HG02571 (cell line): Measurements from ENCODE around the gene FUBP3.

ENCODE experiments used
- ATAC-seq: cut with Tn5 transposase; IDR thresholded peaks from one replicate; pipeline ENCODE4 v1.9.1; 2021; ENCODE audit warnings: mild to moderate bottlenecking, moderate library complexity; ENCODE audit not compliant: unreplicated experiment

FUBP3 gene

GRCh38 chr9:130606887-130607600, 27.7 kb downstream of the FUBP3 start:
- no peak for ATAC-seq

DNA sequence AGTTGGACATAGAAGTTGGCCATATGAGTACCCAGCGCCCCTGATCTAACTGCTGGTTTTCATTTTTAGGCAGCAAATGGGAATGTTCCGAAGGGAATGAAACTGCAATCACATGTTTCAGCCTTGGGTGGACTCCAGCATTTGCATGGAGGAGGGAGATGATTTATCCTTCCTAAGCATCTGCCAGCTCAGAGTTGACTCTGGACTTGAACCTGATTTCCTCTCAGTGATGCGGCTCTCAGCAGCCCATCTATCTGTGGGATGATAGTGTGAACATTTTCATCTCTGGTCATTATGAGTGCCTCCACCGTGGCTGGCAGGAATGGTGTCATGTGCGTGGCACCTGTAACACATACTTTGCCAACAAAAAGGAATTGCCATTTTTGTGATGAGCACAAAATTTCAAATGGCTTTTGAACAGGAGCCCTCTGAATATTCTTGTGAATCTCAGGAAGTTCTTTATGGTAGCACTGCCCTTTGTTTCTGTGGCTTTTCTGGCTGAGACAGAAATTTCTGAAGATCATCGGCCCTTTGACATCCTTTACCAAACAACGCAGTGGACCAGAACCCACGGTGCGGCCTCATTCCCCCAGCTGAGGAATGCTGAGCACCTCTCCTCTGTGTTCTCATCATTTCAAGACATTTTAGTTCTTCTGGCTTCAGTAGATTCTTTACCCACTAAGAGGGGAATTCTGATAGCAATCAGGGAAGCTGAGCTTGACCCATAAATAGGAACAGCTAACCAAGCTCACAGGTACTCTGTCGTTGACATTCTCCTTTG, 28.5 kb downstream of the FUBP3 start:
- no peak for ATAC-seq

GRCh38 chr9:130608554-130609134, 29.3 kb downstream of the FUBP3 start:
- no peak for ATAC-seq

DNA sequence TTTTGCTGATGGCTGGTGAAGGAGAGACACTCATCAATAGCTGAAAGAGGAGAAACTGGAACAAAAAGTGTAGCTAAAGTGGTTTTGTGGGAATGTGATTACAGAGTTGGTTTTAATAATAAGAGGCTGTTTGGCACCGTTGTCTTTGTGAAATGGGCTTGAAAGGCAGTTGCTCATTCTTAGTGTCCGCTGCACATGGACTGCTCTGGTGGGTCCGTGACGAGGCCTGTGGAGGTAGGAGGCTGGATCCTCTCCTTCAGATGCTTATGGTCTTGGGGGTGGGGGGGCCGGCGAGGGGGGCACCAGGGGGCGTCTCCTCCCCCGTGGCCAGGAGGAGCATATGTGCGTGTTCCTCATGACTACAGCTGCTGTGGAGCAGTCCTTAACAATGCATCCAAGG, 29.8 kb downstream of the FUBP3 start:
- ATAC-seq = no peak

- no peak for ATAC-seq
Observed at GRCh38 chr9:130610862-130611707, 31.7 kb downstream of the FUBP3 start.

DNA sequence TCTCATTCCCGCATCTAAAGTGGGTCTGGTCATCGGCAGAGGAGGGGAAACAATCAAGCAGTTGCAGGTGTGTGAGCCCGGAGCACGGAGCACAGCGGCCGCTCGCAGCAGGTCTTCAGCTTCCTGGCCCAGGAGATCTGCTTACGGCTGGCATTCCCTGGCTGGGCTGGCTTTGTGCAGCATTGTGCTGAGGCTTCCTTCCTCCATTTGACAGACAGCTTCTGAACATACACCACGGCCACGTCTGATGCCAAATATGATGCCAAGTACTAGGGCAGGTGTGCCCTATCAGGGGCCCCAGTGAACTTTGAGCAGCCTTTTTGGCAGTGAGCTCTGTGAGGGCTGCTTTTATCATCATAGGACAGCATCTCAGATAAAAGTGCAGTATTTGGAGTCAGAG, 37.1 kb downstream of the FUBP3 start:
- no peak for ATAC-seq

DNA sequence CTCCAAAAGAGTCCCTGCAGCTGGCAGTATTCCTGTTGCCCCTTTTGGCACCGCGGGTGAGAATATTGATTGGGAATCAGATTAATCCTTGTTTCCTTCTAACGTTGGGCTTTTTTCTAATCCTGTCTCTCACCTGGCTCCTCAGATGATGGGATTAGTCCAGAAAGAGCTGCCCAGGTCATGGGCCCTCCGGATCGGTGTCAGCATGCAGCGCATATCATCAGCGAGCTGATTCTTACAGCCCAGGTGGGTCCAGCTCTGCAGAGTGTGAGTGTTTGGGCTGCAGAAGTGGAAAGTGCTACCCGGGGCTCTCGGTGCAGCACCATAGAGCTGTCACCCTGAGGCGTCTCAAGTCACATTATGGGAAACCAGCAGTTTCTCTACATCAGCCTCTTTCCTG, 44.1 kb downstream of the FUBP3 start:
- ATAC-seq = no peak

- ATAC-seq = no peak
Observed at GRCh38 chr9:130624154-130624553, 44.8 kb downstream of the FUBP3 start.

- no peak for ATAC-seq
Observed at GRCh38 chr9:130626249-130626996, 47.0 kb downstream of the FUBP3 start.

- no peak for ATAC-seq
Observed at GRCh38 chr9:130627051-130627450, 47.7 kb downstream of the FUBP3 start.

GRCh38 chr9:130627896-130628792, 48.8 kb downstream of the FUBP3 start:
- ATAC-seq = no peak

DNA sequence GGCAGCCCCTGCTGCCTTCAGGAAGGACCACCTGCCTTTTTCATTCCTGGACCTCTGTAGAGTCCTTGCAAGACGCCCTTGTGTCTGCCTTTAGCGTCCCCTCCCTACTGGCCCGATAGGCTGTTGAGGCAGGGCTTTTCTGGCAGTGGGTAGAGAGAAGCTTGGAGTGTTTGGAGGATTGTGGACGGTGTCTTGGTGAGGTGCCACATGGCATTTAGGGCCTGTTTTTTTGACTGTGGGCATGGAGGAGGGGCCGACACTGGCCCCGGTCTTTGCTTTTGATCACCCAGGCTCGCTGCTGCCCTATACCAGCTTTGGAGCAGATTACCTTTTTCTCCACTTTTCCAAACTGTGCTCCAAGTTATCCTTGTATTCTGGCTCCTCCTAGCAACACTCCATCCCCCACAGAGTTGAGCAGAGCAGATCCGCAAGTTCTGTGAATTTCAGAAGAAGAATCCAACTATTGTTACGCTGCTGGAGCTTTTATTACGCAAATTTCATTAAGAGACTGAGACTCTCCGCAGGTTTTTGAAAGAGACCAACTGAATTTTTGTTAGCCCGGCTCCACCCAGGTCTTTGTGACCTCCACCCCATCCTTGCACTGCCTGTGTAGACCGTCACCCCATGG, 50.2 kb downstream of the FUBP3 start:
- no peak for ATAC-seq

- no peak for ATAC-seq
Observed at GRCh38 chr9:130630071-130630450, 50.7 kb downstream of the FUBP3 start.

GRCh38 chr9:130630506-130631330, 51.3 kb downstream of the FUBP3 start:
- ATAC-seq = no peak

DNA sequence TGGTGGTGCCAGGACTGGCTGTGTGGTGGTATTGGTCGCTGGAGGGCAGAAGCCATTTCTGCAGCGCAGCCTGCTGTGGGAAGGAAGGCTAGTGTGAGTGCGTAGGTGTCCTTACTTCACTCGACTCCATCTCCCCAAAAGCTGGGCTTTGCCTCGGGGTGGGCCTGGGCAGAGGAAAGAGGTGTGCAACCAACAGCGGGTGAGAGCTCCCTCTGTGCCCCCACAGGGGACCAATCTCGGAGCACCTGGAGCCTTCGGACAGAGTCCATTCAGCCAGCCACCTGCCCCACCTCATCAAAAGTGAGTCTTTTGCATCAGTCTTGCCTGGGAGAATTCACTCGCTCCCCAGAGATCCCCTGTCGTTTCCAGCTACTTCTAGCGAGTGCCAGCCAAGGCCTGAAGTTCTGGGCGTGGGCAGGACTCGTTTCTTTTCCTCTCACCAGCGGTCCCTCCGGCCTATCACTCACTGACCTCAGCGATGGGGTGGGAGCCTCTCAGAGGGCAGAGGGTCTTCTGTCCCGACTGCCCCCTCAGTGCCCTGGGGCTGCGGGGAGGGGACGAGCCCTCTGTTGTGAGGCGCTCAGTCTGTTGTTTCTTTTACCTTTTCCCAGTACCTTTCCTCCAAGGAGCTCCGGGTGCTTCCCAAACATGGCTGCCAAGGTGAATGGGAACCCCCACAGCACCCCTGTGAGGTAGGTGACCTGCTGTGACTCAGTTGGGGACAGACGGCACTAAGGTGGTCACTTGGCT, 52.1 kb downstream of the FUBP3 start:
- no peak for ATAC-seq

GRCh38 chr9:130632081-130632710, 52.8 kb downstream of the FUBP3 start:
- no peak for ATAC-seq

GRCh38 chr9:130632841-130633240, 53.5 kb downstream of the FUBP3 start:
- no peak for ATAC-seq
